HEK293 (cell line): Measurements from ENCODE around the gene CROCC.

Source experiments
- CTCF ChIA-PET: fragments of 350-600 bp; formaldehyde crosslinking; extraction: SDS; loops from one replicate; lab custom pipeline; 2021; ENCODE audit warnings: antibody characterized with exemption; lab: Yijun Ruan, JAX
- POLR2A ChIA-PET: fragments of 300-600 bp; formaldehyde crosslinking; extraction: SDS; loops from one replicate; lab custom pipeline; 2020; ENCODE audit warnings: antibody characterized with exemption, inconsistent platforms; lab: Yijun Ruan, JAX
- H3K27ac ChIP-seq: fragments of 200-500 bp; sonication (Bioruptor generic); 2 replicates; pipeline ENCODE4 v1.5.1; 2014; ENCODE audit warnings: low read depth, low read length, control low read depth, inconsistent platforms; ENCODE audit errors: extremely low read depth
- H3K36me3 ChIP-seq, 2 experiments: fragments of 200-500 bp in 1 of 2; sonication (Bioruptor generic) in 1 of 2; 1 replicate in 1 of 2; 2 replicates in 1 of 2; pipeline ENCODE4 v1.5.1; 2014 to 2017; ENCODE audit warnings: inconsistent platforms in 2 of 2, low read length in 2 of 2; ENCODE audit not compliant: control insufficient read depth in 2 of 2, insufficient read depth in 1 of 2
- H3K4me1 ChIP-seq: fragments of 200-500 bp; sonication (Bioruptor generic); 2 replicates; pipeline ENCODE4 v1.5.1; 2014; ENCODE audit warnings: mild to moderate bottlenecking, low read length, inconsistent platforms; ENCODE audit not compliant: control insufficient read depth, insufficient read depth
- H3K4me3 ChIP-seq: 2 replicates; pipeline ENCODE4 v1.5.1; 2011; ENCODE audit warnings: low read depth, mild to moderate bottlenecking, control low read depth, low read length, moderate library complexity
- H3K9me3 ChIP-seq: fragments of 200-500 bp; sonication (Bioruptor generic); 2 replicates; pipeline ENCODE4 v1.5.1; 2014; ENCODE audit warnings: low read depth, low read length, inconsistent platforms; ENCODE audit not compliant: control insufficient read depth, insufficient read depth
- ATF2 ChIP-seq: fragments of 450-650 bp; formaldehyde crosslinking; IDR thresholded peaks from 2 replicates; pipeline ENCODE4 v1.5.1; 2016; ENCODE audit warnings: missing biosample characterization, missing genetic modification characterization, low read depth
- HOXD13 ChIP-seq: sonication (generic); formaldehyde crosslinking; IDR thresholded peaks from 2 replicates; pipeline ENCODE4 v1.8.0; 2022; ENCODE audit warnings: missing genetic modification reagents, borderline replicate concordance
- OSR2 ChIP-seq: fragments of 450-650 bp; formaldehyde crosslinking; IDR thresholded peaks from 2 replicates; pipeline ENCODE4 v1.5.1; 2016; ENCODE audit warnings: missing biosample characterization, missing genetic modification characterization
- PRDM6 ChIP-seq: fragments of 450-650 bp; formaldehyde crosslinking; IDR thresholded peaks from 2 replicates; pipeline ENCODE4 v1.5.1; 2017; ENCODE audit warnings: missing biosample characterization, missing genetic modification characterization
- SCRT2 ChIP-seq: fragments of 450-650 bp; formaldehyde crosslinking; IDR thresholded peaks from 2 replicates; pipeline ENCODE4 v1.5.1; 2016; ENCODE audit warnings: missing biosample characterization, missing genetic modification characterization
- YY1 ChIP-seq: fragments of 450-650 bp; formaldehyde crosslinking; IDR thresholded peaks from 2 replicates; pipeline ENCODE4 v1.5.1; 2018; ENCODE audit warnings: missing biosample characterization, missing genetic modification characterization
- ZBTB48 ChIP-seq: fragments of 450-650 bp; formaldehyde crosslinking; IDR thresholded peaks from 2 replicates; pipeline ENCODE4 v1.5.1; 2016; ENCODE audit warnings: missing biosample characterization, missing genetic modification characterization
- ZBTB49 ChIP-seq: fragments of 450-650 bp; formaldehyde crosslinking; IDR thresholded peaks from 2 replicates; pipeline ENCODE4 v1.5.1; 2016; ENCODE audit warnings: missing biosample characterization, missing genetic modification characterization, low read depth
- ZNF146 ChIP-seq: fragments of 450-650 bp; formaldehyde crosslinking; IDR thresholded peaks from 2 replicates; pipeline ENCODE4 v1.5.1; 2016; ENCODE audit warnings: missing biosample characterization, missing genetic modification characterization
- ZNF16 ChIP-seq: fragments of 450-650 bp; formaldehyde crosslinking; IDR thresholded peaks from 2 replicates; pipeline ENCODE4 v1.5.1; 2016; ENCODE audit warnings: low read depth, missing biosample characterization, missing genetic modification characterization
- ZNF223 ChIP-seq: fragments of 450-650 bp; formaldehyde crosslinking; IDR thresholded peaks from 2 replicates; pipeline ENCODE4 v1.5.1; 2016; ENCODE audit warnings: missing biosample characterization, missing genetic modification characterization
- ZNF248 ChIP-seq: fragments of 450-650 bp; formaldehyde crosslinking; IDR thresholded peaks from 2 replicates; pipeline ENCODE4 v1.5.1; 2017; ENCODE audit warnings: missing biosample characterization, missing genetic modification characterization
- ZNF280C ChIP-seq: fragments of 450-650 bp; formaldehyde crosslinking; IDR thresholded peaks from 2 replicates; pipeline ENCODE4 v1.5.1; 2016; ENCODE audit warnings: missing biosample characterization, missing genetic modification characterization
- ZNF280D ChIP-seq: fragments of 450-650 bp; formaldehyde crosslinking; IDR thresholded peaks from 2 replicates; pipeline ENCODE4 v1.5.1; 2016; ENCODE audit warnings: missing biosample characterization, missing genetic modification characterization
- ZNF394 ChIP-seq: fragments of 450-650 bp; formaldehyde crosslinking; IDR thresholded peaks from 2 replicates; pipeline ENCODE4 v1.5.1; 2016; ENCODE audit warnings: missing biosample characterization, missing genetic modification characterization, mild to moderate bottlenecking, moderate library complexity, borderline replicate concordance
- ZNF488 ChIP-seq: fragments of 450-650 bp; formaldehyde crosslinking; IDR thresholded peaks from 2 replicates; pipeline ENCODE4 v1.5.1; 2016; ENCODE audit warnings: missing biosample characterization, missing genetic modification characterization
- ZNF549 ChIP-seq: fragments of 450-650 bp; IDR thresholded peaks from 2 replicates; pipeline ENCODE4 v1.5.1; 2018; ENCODE audit warnings: missing biosample characterization, missing genetic modification characterization, mild to moderate bottlenecking, inconsistent platforms, moderate library complexity
- ZNF626 ChIP-seq: fragments of 450-650 bp; sonication (Bioruptor Pico); formaldehyde crosslinking; IDR thresholded peaks from 2 replicates; pipeline ENCODE4 v1.5.1; 2018; ENCODE audit warnings: missing biosample characterization, missing genetic modification characterization, inconsistent platforms
- ZNF792 ChIP-seq: fragments of 450-650 bp; formaldehyde crosslinking; IDR thresholded peaks from 2 replicates; pipeline ENCODE4 v1.5.1; 2016; ENCODE audit warnings: missing biosample characterization, missing genetic modification characterization
- ZXDB ChIP-seq: fragments of 450-650 bp; formaldehyde crosslinking; IDR thresholded peaks from 2 replicates; pipeline ENCODE4 v1.5.1; 2016; ENCODE audit warnings: missing biosample characterization, missing genetic modification characterization

The CROCC gene

GRCh38 chr1:16905110-16905867, 16.4 kb upstream of the CROCC start (continued):
- TF ChIP-seq ZNF280D (tag by site-specific recombination): no peak
- no peak for TF ChIP-seq ZNF549 (tag by site-specific recombination)
- peak; percentile 78; the same call in 1 of the 2 replicates for TF ChIP-seq PRDM6 (tag by site-specific recombination)

GRCh38 chr1:16905868-16906702, 15.6 kb upstream of the CROCC start:
- POLR2A ChIA-PET: interaction anchor here (1.0 to 3.1 kb wide), 8 partner anchors 10 to 297 kb away, joined by 4 to 12 read pairs (median 6); partner anchors contain the start of gene CROCC
- no peak overlapping the region for H3K4me3 ChIP-seq
- no peaks in the 10 kb centered on the region for H3K36me3 ChIP-seq
- no peaks in the 10 kb centered on the region for H3K4me1 ChIP-seq
- H3K27ac ChIP-seq: no peak overlapping the region; the same call in 1 of the 2 replicates
- no peaks in the 10 kb centered on the region for H3K9me3 ChIP-seq
- CTCF ChIA-PET: interaction anchor here (0.6 to 1.0 kb wide), 3 partner anchors 8 to 1114 kb away, joined by 3 to 4 read pairs (median 3); no protein-coding TSS in a partner anchor
- TF ChIP-seq ZBTB48 (tag by site-specific recombination): peak; percentile 39; the same call in 1 of the 2 replicates
- TF ChIP-seq ZNF792: no peak
- no peak for TF ChIP-seq ZNF223 (tag by site-specific recombination)
- peak; percentile 64 for TF ChIP-seq OSR2 (tag by site-specific recombination)
- TF ChIP-seq ZNF16 (tag by site-specific recombination): no peak
- no peak for TF ChIP-seq SCRT2 (tag by site-specific recombination)
- no peak for TF ChIP-seq ZNF280C (tag by site-specific recombination)
- no peak for TF ChIP-seq YY1 (tag by site-specific recombination)
- TF ChIP-seq ZNF626 (tag by site-specific recombination): no peak
- TF ChIP-seq ZBTB49 (tag by site-specific recombination): no peak
- TF ChIP-seq ZNF248 (tag by site-specific recombination): no peak
- no peak for TF ChIP-seq ZNF146 (tag by site-specific recombination)
- peak; percentile 15; the same call in 1 of the 2 replicates for TF ChIP-seq ZNF394 (tag by site-specific recombination)
- no peak for TF ChIP-seq ZNF488 (tag by site-specific recombination)
- TF ChIP-seq HOXD13 (CRISPR knock-in tag): no peak
- no peak for TF ChIP-seq ZXDB (tag by site-specific recombination)
- TF ChIP-seq ATF2: no peak
